HG03095 (cell line): ENCODE results near the gene TCN2.
"Not testable (repeated sequence)": the region's sequence is repeated elsewhere in the genome, so short reads cannot be mapped to it uniquely, and the experiment has no call there.

Source experiments
- ATAC-seq: cut with Tn5 transposase; IDR thresholded peaks from one replicate; pipeline ENCODE4 v1.9.1; 2021; ENCODE audit warnings: moderate library complexity; ENCODE audit not compliant: unreplicated experiment

Gene TCN2

GRCh38 chr22:30606455-30607299 is at the start of gene TCN2:
Gene TCN2, plus strand, starts transcription at chr22:30607174. Its CDS starts 158 bp downstream, at chr22:30607332.
- ATAC-seq: peak; percentile 40

GRCh38 chr22:30557243-30557642 is 49.7 kb upstream of the TCN2 start:
- ATAC-seq: no peak

GRCh38 chr22:30559889-30560288 is 47.1 kb upstream of the TCN2 start:
- ATAC-seq: no peak

GRCh38 chr22:30560643-30561202 is 46.3 kb upstream of the TCN2 start:
- not testable (repeated sequence) for ATAC-seq

- ATAC-seq: no peak
These were observed 45.4 kb upstream of the TCN2 start for GRCh38 chr22:30561402-30562189.

GRCh38 chr22:30562366-30562765 is 44.6 kb upstream of the TCN2 start:
- no peak for ATAC-seq

GRCh38 chr22:30564045-30564760 is 42.8 kb upstream of the TCN2 start:
- no peak for ATAC-seq

- no peak for ATAC-seq
These were observed 42.2 kb upstream of the TCN2 start for GRCh38 chr22:30564761-30565119.

- ATAC-seq: no peak
These were observed 41.6 kb upstream of the TCN2 start for GRCh38 chr22:30565341-30565740.

GRCh38 chr22:30566125-30566524 is 40.8 kb upstream of the TCN2 start:
- ATAC-seq: no peak

GRCh38 chr22:30567277-30567676 is 39.7 kb upstream of the TCN2 start:
- ATAC-seq: not testable (repeated sequence)

- ATAC-seq: no peak
These were observed 38.7 kb upstream of the TCN2 start for GRCh38 chr22:30568137-30568805.

GRCh38 chr22:30569674-30570202 is 37.2 kb upstream of the TCN2 start:
- no peak for ATAC-seq

GRCh38 chr22:30572210-30572609 is 34.8 kb upstream of the TCN2 start:
- ATAC-seq: no peak

GRCh38 chr22:30572840-30573593 is 34.0 kb upstream of the TCN2 start:
- ATAC-seq: no peak

GRCh38 chr22:30573594-30574094 is 33.3 kb upstream of the TCN2 start:
- ATAC-seq: no peak

GRCh38 chr22:30574095-30574981 is 32.6 kb upstream of the TCN2 start, which contains the start of gene GAL3ST1:
Gene GAL3ST1, minus strand, starts transcription at chr22:30574665. Its CDS starts 17,273 bp downstream, at chr22:30557392.
- ATAC-seq: no peak

GRCh38 chr22:30574997-30575671 is 31.8 kb upstream of the TCN2 start:
- ATAC-seq: no peak
